Measurements from ENCODE around the gene BBS9.

BBS9 gene

DNA sequence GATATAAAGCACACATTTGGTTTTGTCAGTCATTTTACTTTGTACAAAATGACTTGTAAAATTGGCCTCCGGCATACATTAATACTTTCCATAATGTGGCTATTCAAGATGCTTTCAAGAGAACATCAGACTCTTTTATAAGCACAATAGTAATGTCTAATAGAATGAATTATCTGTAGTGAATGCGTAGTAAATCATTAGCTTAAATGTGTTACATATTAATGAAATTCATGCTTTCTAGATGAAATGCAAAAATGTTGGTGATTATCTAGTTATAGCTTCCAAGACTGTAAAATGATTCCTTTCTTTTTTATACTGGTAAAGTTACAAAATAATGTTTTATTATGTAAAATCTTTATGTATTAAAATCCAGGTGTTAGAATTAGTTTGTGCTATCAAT lies 144.0 kb downstream of the BBS9 start:
- peaks cover 2% of the 10 kb centered on the region for H3K9me3 ChIP-seq (ENCODE audit: severe bottlenecking)
- no peak for DNase-seq
- H3K27ac ChIP-seq, result no peak overlapping the region
- TF ChIP-seq CTCF (IDR thresholded peaks at IDR 0.05; ENCODE audit: low read depth, low read length), result no peak
- no peak overlapping the region for H3K4me3 ChIP-seq (ENCODE audit: low read depth, low read length)
- no peaks in the 10 kb centered on the region for H3K36me3 ChIP-seq
- H3K27me3 ChIP-seq (ENCODE audit: insufficient read depth, low read depth, severe bottlenecking), result no peaks in the 10 kb centered on the region

DNA sequence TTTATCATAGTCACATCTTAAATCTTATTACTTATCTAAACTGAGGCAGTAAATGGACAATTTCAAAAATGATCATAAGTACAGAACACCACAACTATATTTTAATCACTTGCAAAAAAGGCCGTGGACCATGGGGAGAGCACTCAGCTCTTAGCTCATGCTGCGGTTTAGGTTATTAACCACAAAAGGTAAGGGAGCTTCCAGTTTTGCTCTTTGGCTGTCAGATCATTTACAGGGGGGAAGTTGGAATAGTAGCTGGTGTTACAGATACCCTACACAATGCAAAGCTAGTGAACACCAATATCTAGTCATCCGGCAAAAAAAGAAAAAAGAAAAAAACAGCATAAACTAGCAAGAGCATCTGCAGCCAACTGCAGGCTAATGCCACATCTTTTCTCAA lies 147.0 kb downstream of the BBS9 start:
- no peak for TF ChIP-seq CTCF (IDR thresholded peaks at IDR 0.05; ENCODE audit: low read depth, low read length)
- no peak overlapping the region for H3K27ac ChIP-seq
- no peak for DNase-seq

GRCh38 chr7:33276729-33277128 lies 147.4 kb downstream of the BBS9 start:
- no peak for TF ChIP-seq CTCF (IDR thresholded peaks at IDR 0.05; ENCODE audit: low read depth, low read length)
- Histone ChIP-seq H3K4me3 (ENCODE audit: low read depth, low read length) (no peak overlapping the region), H3K36me3 (no peaks in the 10 kb centered on the region), H3K27ac (no peak overlapping the region), H3K27me3 (ENCODE audit: insufficient read depth, low read depth, severe bottlenecking) (no peaks in the 10 kb centered on the region), H3K9me3 (ENCODE audit: severe bottlenecking) (peaks cover 2% of the 10 kb centered on the region)
- DNase-seq, result no peak

More for the DNA sequence above, 147.0 kb downstream of the BBS9 start:
- peaks cover 2% of the 10 kb centered on the region for H3K9me3 ChIP-seq (ENCODE audit: severe bottlenecking)
- H3K4me3 ChIP-seq (ENCODE audit: low read depth, low read length), result no peak overlapping the region
- no peaks in the 10 kb centered on the region for H3K36me3 ChIP-seq
- no peaks in the 10 kb centered on the region for H3K27me3 ChIP-seq (ENCODE audit: insufficient read depth, low read depth, severe bottlenecking)

GRCh38 chr7:33278095-33278494 lies 148.7 kb downstream of the BBS9 start:
- no peaks in the 10 kb centered on the region for H3K27me3 ChIP-seq (ENCODE audit: insufficient read depth, low read depth, severe bottlenecking)
- no peak overlapping the region for H3K4me3 ChIP-seq (ENCODE audit: low read depth, low read length)
- no peak overlapping the region for H3K27ac ChIP-seq
- H3K9me3 ChIP-seq (ENCODE audit: severe bottlenecking), result peaks cover 2% of the 10 kb centered on the region
- no peaks in the 10 kb centered on the region for H3K36me3 ChIP-seq
- TF ChIP-seq CTCF (IDR thresholded peaks at IDR 0.05; ENCODE audit: low read depth, low read length), result no peak
- DNase-seq, result no peak

- no peak for DNase-seq
- TF ChIP-seq CTCF (IDR thresholded peaks at IDR 0.05; ENCODE audit: low read depth, low read length), result no peak
- H3K27me3 ChIP-seq (ENCODE audit: insufficient read depth, low read depth, severe bottlenecking), result no peaks in the 10 kb centered on the region
- H3K36me3 ChIP-seq, result no peaks in the 10 kb centered on the region
- H3K4me3 ChIP-seq (ENCODE audit: low read depth, low read length), result no peak overlapping the region
- no peaks in the 10 kb centered on the region for H3K9me3 ChIP-seq (ENCODE audit: severe bottlenecking)
- H3K27ac ChIP-seq, result no peak overlapping the region
Measured at GRCh38 chr7:33286501-33286900, 157.1 kb downstream of the BBS9 start.

DNA sequence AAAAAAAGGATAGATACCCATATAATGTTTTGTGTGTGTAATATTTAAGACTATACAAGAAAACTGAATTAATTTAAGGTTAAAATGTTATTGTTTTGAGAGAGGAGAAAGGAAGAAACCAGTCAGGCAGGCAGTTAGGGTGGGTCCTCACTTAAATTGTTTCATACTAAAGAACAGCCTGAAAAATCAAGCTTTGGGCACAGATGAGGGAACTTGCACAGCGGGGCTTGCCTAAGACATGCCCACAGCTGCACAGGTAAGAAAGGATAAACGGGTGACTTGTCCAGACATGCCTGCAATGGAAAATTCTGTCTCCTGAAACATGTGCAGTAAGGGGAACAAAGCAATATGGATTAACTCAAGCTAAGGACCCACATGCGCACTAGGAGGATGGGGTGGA lies 158.4 kb downstream of the BBS9 start:
- DNase-seq, result peak; percentile 15
- H3K27me3 ChIP-seq (ENCODE audit: insufficient read depth, low read depth, severe bottlenecking), result no peaks in the 10 kb centered on the region
- no peaks in the 10 kb centered on the region for H3K36me3 ChIP-seq
- H3K4me3 ChIP-seq (ENCODE audit: low read depth, low read length), result no peak overlapping the region
- TF ChIP-seq CTCF (IDR thresholded peaks at IDR 0.05; ENCODE audit: low read depth, low read length), result no peak
- peak overlapping the region; percentile 19 for H3K27ac ChIP-seq
- H3K9me3 ChIP-seq (ENCODE audit: severe bottlenecking), result no peaks in the 10 kb centered on the region
